ENCODE measurements around the gene RNF220. TPM values are rescaled to one million over a fixed set of nuclear protein-coding genes. Genes with fewer than 3 reads are reported as not detected.

The RNF220 gene
- total RNA-seq, 1 experiment from 2014 or later: 128 TPM

DNA sequence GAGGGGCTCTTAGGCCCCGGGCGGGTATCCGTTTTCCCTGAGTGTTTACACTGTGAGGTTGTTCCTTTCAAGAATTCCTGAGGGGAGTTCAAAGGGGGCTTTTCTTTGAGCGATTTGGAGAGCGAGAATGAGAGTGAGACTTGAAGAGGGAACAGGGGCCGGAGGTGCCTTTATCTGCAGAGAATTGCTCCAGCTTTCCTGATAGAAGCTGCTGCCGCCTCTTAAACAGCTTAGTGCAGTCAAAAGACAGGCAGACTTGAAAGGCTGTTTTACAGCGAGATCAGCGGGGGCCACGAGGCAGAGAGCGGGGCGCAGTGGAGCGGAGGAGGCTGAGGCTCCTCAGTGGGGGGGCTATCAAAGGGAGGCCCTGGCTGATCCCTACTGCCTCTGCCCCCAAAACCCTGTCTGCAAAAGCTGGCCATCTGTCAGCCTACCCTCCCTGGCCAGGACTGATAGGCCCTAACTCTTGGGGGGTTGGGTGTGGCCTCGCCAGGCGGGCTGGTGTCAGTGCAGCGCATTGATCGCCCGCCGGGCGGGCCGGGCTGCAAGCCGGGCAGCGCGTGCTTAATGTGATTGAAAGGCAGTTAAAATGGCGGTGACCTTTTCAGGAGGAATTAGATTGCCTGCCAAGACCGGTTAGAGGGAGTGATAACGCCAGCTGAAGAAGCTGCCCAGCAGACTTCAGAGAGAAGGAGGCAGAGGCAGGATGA, 232.8 kb downstream of the RNF220 start (continued):
- TF ChIP-seq, protein P1, sequence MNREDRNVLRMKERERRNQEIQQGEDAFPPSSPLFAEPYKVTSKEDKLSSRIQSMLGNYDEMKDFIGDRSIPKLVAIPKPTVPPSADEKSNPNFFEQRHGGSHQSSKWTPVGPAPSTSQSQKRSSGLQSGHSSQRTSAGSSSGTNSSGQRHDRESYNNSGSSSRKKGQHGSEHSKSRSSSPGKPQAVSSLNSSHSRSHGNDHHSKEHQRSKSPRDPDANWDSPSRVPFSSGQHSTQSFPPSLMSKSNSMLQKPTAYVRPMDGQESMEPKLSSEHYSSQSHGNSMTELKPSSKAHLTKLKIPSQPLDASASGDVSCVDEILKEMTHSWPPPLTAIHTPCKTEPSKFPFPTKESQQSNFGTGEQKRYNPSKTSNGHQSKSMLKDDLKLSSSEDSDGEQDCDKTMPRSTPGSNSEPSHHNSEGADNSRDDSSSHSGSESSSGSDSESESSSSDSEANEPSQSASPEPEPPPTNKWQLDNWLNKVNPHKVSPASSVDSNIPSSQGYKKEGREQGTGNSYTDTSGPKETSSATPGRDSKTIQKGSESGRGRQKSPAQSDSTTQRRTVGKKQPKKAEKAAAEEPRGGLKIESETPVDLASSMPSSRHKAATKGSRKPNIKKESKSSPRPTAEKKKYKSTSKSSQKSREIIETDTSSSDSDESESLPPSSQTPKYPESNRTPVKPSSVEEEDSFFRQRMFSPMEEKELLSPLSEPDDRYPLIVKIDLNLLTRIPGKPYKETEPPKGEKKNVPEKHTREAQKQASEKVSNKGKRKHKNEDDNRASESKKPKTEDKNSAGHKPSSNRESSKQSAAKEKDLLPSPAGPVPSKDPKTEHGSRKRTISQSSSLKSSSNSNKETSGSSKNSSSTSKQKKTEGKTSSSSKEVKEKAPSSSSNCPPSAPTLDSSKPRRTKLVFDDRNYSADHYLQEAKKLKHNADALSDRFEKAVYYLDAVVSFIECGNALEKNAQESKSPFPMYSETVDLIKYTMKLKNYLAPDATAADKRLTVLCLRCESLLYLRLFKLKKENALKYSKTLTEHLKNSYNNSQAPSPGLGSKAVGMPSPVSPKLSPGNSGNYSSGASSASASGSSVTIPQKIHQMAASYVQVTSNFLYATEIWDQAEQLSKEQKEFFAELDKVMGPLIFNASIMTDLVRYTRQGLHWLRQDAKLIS (CRISPR knock-in tag; IDR thresholded peaks at IDR 0.05; ENCODE audit: borderline replicate concordance): no peak
- TF ChIP-seq, protein P2, sequence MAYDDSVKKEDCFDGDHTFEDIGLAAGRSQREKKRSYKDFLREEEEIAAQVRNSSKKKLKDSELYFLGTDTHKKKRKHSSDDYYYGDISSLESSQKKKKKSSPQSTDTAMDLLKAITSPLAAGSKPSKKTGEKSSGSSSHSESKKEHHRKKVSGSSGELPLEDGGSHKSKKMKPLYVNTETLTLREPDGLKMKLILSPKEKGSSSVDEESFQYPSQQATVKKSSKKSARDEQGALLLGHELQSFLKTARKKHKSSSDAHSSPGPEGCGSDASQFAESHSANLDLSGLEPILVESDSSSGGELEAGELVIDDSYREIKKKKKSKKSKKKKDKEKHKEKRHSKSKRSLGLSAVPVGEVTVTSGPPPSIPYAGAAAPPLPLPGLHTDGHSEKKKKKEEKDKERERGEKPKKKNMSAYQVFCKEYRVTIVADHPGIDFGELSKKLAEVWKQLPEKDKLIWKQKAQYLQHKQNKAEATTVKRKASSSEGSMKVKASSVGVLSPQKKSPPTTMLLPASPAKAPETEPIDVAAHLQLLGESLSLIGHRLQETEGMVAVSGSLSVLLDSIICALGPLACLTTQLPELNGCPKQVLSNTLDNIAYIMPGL (CRISPR knock-in tag; IDR thresholded peaks at IDR 0.05): no peak
- TF ChIP-seq TCF7 (CRISPR knock-in tag; IDR thresholded peaks at IDR 0.05; ENCODE audit: low read depth) (no peak), FOXJ3 (CRISPR knock-in tag; IDR thresholded peaks at IDR 0.05; ENCODE audit: borderline replicate concordance) (no peak), CREM (CRISPR knock-in tag; IDR thresholded peaks at IDR 0.05) (no peak), NFE2L1 (CRISPR knock-in tag; IDR thresholded peaks at IDR 0.05) (no peak)
- TF ChIP-seq, protein P3, sequence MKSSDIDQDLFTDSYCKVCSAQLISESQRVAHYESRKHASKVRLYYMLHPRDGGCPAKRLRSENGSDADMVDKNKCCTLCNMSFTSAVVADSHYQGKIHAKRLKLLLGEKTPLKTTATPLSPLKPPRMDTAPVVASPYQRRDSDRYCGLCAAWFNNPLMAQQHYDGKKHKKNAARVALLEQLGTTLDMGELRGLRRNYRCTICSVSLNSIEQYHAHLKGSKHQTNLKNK (CRISPR knock-in tag; IDR thresholded peaks at IDR 0.05): no peak

DNA sequence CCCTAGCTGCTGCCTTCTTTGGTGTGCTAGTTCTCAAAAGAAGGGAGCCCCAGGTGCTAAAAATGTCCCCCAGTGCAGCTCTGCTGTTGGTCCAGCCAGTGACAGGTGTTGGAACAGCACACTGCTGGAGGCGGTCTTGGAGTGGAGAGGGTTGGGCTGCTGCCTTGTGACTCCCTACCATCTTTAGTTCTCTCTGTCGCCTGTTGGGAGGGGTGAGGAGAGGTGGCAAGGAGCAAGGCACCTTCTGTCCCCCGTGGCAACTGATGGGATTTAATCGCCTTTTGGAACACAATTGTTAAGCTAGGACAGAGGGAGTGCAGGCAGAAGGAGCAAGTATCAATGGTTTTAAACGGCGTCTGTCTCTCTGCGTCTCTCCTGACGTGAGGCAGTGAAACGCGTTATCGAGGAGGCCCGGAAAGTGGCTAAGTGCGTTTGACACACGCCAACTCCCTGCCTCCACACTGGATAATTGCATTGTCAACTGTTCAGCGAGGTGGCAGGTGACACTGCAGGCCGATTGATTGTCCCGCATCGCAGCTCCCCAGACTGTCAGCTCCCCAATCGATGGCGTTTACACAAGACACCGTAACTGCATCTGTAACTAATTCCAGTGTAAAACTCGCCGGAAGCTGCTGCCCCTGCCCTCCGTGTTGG, 235.3 kb downstream of the RNF220 start:
- Mint-ChIP-seq H3K36me3 (peaks cover 74% of the 10 kb centered on the region), H3K4me3 (no peak overlapping the region), H3K27me3 (ENCODE audit: low read depth) (no peaks in the 10 kb centered on the region), H3K9me3 (no peaks in the 10 kb centered on the region), H3K4me1 (no peaks in the 10 kb centered on the region), H3K27ac (no peak overlapping the region)
- ATAC-seq (peak; percentile 59), DNase-seq (ENCODE audit: low spot score) (no peak)
- ChIA-PET POLR2A (no interaction called here), CTCF (interaction anchor here (1.2 to 6.9 kb wide), 3 partner anchors 12 to 32 kb away, joined by 4 to 42 read pairs (median 5); no protein-coding TSS in a partner anchor)
- TF ChIP-seq, protein P4, sequence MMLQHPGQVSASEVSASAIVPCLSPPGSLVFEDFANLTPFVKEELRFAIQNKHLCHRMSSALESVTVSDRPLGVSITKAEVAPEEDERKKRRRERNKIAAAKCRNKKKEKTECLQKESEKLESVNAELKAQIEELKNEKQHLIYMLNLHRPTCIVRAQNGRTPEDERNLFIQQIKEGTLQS (CRISPR knock-in tag; conservative IDR thresholded peaks at IDR 0.05): no peak
- TF ChIP-seq CBFB (CRISPR knock-in tag; IDR thresholded peaks at IDR 0.05; ENCODE audit: low read depth) (no peak), OVOL2 (CRISPR knock-in tag; IDR thresholded peaks at IDR 0.05; ENCODE audit: borderline replicate concordance) (no peak), TEAD1 (CRISPR knock-in tag; IDR thresholded peaks at IDR 0.05) (no peak), PRRX2 (CRISPR knock-in tag; IDR thresholded peaks at IDR 0.05) (no peak), TCF7 (CRISPR knock-in tag; IDR thresholded peaks at IDR 0.05; ENCODE audit: low read depth) (no peak)
- TF ChIP-seq, protein P5, sequence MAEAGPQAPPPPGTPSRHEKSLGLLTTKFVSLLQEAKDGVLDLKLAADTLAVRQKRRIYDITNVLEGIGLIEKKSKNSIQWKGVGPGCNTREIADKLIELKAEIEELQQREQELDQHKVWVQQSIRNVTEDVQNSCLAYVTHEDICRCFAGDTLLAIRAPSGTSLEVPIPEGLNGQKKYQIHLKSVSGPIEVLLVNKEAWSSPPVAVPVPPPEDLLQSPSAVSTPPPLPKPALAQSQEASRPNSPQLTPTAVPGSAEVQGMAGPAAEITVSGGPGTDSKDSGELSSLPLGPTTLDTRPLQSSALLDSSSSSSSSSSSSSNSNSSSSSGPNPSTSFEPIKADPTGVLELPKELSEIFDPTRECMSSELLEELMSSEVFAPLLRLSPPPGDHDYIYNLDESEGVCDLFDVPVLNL (CRISPR knock-in tag; IDR thresholded peaks at IDR 0.05; ENCODE audit: borderline replicate concordance, low read depth): no peak
- TF ChIP-seq, protein P6, sequence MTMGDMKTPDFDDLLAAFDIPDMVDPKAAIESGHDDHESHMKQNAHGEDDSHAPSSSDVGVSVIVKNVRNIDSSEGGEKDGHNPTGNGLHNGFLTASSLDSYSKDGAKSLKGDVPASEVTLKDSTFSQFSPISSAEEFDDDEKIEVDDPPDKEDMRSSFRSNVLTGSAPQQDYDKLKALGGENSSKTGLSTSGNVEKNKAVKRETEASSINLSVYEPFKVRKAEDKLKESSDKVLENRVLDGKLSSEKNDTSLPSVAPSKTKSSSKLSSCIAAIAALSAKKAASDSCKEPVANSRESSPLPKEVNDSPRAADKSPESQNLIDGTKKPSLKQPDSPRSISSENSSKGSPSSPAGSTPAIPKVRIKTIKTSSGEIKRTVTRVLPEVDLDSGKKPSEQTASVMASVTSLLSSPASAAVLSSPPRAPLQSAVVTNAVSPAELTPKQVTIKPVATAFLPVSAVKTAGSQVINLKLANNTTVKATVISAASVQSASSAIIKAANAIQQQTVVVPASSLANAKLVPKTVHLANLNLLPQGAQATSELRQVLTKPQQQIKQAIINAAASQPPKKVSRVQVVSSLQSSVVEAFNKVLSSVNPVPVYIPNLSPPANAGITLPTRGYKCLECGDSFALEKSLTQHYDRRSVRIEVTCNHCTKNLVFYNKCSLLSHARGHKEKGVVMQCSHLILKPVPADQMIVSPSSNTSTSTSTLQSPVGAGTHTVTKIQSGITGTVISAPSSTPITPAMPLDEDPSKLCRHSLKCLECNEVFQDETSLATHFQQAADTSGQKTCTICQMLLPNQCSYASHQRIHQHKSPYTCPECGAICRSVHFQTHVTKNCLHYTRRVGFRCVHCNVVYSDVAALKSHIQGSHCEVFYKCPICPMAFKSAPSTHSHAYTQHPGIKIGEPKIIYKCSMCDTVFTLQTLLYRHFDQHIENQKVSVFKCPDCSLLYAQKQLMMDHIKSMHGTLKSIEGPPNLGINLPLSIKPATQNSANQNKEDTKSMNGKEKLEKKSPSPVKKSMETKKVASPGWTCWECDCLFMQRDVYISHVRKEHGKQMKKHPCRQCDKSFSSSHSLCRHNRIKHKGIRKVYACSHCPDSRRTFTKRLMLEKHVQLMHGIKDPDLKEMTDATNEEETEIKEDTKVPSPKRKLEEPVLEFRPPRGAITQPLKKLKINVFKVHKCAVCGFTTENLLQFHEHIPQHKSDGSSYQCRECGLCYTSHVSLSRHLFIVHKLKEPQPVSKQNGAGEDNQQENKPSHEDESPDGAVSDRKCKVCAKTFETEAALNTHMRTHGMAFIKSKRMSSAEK (CRISPR knock-in tag; IDR thresholded peaks at IDR 0.05; ENCODE audit: borderline replicate concordance): no peak
- TF ChIP-seq, protein P7, sequence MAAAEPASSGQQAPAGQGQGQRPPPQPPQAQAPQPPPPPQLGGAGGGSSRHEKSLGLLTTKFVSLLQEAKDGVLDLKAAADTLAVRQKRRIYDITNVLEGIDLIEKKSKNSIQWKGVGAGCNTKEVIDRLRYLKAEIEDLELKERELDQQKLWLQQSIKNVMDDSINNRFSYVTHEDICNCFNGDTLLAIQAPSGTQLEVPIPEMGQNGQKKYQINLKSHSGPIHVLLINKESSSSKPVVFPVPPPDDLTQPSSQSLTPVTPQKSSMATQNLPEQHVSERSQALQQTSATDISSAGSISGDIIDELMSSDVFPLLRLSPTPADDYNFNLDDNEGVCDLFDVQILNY (CRISPR knock-in tag; IDR thresholded peaks at IDR 0.05): no peak
- TF ChIP-seq, protein P2 (CRISPR knock-in tag; IDR thresholded peaks at IDR 0.05): no peak
- TF ChIP-seq, protein P8, sequence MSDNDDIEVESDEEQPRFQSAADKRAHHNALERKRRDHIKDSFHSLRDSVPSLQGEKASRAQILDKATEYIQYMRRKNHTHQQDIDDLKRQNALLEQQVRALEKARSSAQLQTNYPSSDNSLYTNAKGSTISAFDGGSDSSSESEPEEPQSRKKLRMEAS (CRISPR knock-in tag; IDR thresholded peaks at IDR 0.05): no peak

Data from WTC11 (cell line).